ENCODE measurements around the gene GPRIN2.
"Not testable (repeated sequence)": the region's sequence is repeated elsewhere in the genome, so short reads cannot be mapped to it uniquely, and the experiment has no call there.

The GPRIN2 gene

GRCh38 chr10:46522295-46523118 is 34.0 kb downstream of the GPRIN2 start:
- 92% methylated on average over 10 of the region's 10 CpGs for WGBS
- Histone ChIP-seq H3K9ac (ENCODE audit: low read depth, low read length) (no peak overlapping the region), H3K27ac (ENCODE audit: low read depth, low read length) (no peak overlapping the region), H3K4me3 (ENCODE audit: low read length) (no peak overlapping the region), H3K4me1 (ENCODE audit: insufficient read depth, low read length) (0 out of 2 replicates have a peak, but pooled peaks cover 8% of the 10 kb centered on the region), H3K27me3 (ENCODE audit: insufficient read depth, low read length) (no peaks in the 10 kb centered on the region), H3K36me3 (ENCODE audit: insufficient read depth, low read length) (no peaks in the 10 kb centered on the region), H3K9me3 (ENCODE audit: insufficient read depth, low read depth, low read length) (no peaks in the 10 kb centered on the region)

DNA sequence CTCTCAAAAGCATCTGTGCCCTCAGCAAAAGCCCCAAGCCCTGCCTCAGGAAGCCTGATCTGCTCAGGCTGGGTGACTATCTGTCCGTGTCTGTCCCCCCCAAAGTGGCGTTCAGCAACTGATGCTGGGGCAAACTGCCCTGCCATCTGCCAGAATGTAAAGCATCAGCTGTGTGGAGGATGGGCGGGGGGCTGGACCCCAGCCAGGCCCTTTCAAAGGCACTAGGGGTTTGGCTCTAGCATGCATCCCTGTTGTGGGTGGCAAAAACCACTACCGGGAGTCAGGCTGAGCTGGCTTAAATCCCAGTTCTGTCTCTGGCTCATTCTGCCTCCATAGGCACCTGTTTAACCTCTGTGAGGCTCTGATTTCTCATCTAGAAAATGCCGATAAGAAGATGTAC is 35.5 kb downstream of the GPRIN2 start:
- Histone ChIP-seq H3K9ac (ENCODE audit: low read depth, low read length) (no peak overlapping the region), H3K36me3 (ENCODE audit: insufficient read depth, low read length) (no peaks in the 10 kb centered on the region), H3K4me1 (ENCODE audit: insufficient read depth, low read length) (0 out of 2 replicates have a peak, but pooled peaks cover 8% of the 10 kb centered on the region), H3K9me3 (ENCODE audit: insufficient read depth, low read depth, low read length) (no peaks in the 10 kb centered on the region), H3K27ac (ENCODE audit: low read depth, low read length) (no peak overlapping the region), H3K4me3 (ENCODE audit: low read length) (no peak overlapping the region), H3K27me3 (ENCODE audit: insufficient read depth, low read length) (no peaks in the 10 kb centered on the region)
- 91% methylated on average over 5 of the region's 5 CpGs for WGBS

- Histone ChIP-seq H3K9me3 (ENCODE audit: insufficient read depth, low read depth, low read length) (no peaks in the 10 kb centered on the region), H3K27ac (ENCODE audit: low read depth, low read length) (no peak overlapping the region), H3K4me1 (ENCODE audit: insufficient read depth, low read length) (0 out of 2 replicates have a peak, but pooled peaks cover 8% of the 10 kb centered on the region), H3K9ac (ENCODE audit: low read depth, low read length) (no peak overlapping the region), H3K4me3 (ENCODE audit: low read length) (no peak overlapping the region), H3K36me3 (ENCODE audit: insufficient read depth, low read length) (no peaks in the 10 kb centered on the region), H3K27me3 (ENCODE audit: insufficient read depth, low read length) (no peaks in the 10 kb centered on the region)
- 91% methylated on average over 5 of the region's 5 CpGs for WGBS
These were observed 36.1 kb downstream of the GPRIN2 start for GRCh38 chr10:46520381-46520780.

- 94% methylated on average over 6 of the region's 6 CpGs for WGBS
These were observed 38.3 kb downstream of the GPRIN2 start for GRCh38 chr10:46518028-46518725.

GRCh38 chr10:46517541-46517940 is 38.9 kb downstream of the GPRIN2 start:
- 94% methylated on average over 5 of the region's 5 CpGs for WGBS
- Histone ChIP-seq H3K27ac (ENCODE audit: low read depth, low read length) (no peak overlapping the region), H3K4me1 (ENCODE audit: insufficient read depth, low read length) (no peaks in the 10 kb centered on the region), H3K9me3 (ENCODE audit: insufficient read depth, low read depth, low read length) (no peaks in the 10 kb centered on the region), H3K27me3 (ENCODE audit: insufficient read depth, low read length) (no peaks in the 10 kb centered on the region), H3K4me3 (ENCODE audit: low read length) (no peak overlapping the region), H3K9ac (ENCODE audit: low read depth, low read length) (no peak overlapping the region), H3K36me3 (ENCODE audit: insufficient read depth, low read length) (no peaks in the 10 kb centered on the region)

More at GRCh38 chr10:46518028-46518725, 38.3 kb downstream of the GPRIN2 start:
- Histone ChIP-seq H3K36me3 (ENCODE audit: insufficient read depth, low read length) (no peaks in the 10 kb centered on the region), H3K27me3 (ENCODE audit: insufficient read depth, low read length) (no peaks in the 10 kb centered on the region), H3K4me3 (ENCODE audit: low read length) (no peak overlapping the region), H3K9ac (ENCODE audit: low read depth, low read length) (no peak overlapping the region), H3K9me3 (ENCODE audit: insufficient read depth, low read depth, low read length) (no peaks in the 10 kb centered on the region), H3K27ac (ENCODE audit: low read depth, low read length) (no peak overlapping the region), H3K4me1 (ENCODE audit: insufficient read depth, low read length) (0 out of 2 replicates have a peak, but pooled peaks cover 4% of the 10 kb centered on the region)

DNA sequence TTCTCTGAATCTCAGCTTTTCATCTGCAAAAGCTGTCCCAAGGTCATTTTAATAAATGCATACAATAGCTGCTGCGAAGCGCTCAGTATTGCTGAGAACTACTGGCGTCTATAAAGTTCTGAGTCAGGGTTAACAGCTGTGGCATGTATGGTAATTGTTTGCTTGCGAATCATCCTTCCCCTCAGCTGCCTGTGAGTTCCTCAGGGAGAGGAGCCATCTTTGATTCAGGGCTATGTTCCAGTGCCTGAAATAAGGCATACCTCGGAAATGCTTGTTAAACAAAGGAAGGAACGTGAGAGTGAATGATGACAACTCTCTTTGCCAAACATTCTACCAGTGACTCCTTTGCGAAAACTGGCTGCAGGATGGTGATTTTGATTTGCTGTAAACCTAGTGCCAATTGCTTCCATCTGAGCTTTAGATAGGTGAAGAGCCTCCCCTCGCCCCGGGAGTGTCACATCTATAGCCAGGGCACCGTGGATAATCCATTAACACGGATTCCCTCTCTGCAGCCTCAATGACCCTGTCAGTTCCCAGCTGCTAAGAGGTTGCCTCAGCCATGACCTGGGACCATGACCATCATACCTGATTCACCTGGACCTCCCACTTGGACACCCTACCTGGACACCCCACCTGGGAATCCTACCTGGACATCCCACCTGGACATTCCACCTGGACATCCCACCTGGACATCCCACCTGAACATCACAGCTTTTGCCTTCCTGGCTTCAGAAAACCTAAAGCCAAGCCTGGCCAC is 39.6 kb downstream of the GPRIN2 start:
- H3K9me3 ChIP-seq (ENCODE audit: insufficient read depth, low read depth, low read length): no peaks in the 10 kb centered on the region
- no peaks in the 10 kb centered on the region for H3K4me1 ChIP-seq (ENCODE audit: insufficient read depth, low read length)
- H3K4me3 ChIP-seq (ENCODE audit: low read length): no peak overlapping the region
- no peaks in the 10 kb centered on the region for H3K36me3 ChIP-seq (ENCODE audit: insufficient read depth, low read length)
- 89% methylated on average over 11 of the region's 11 CpGs for WGBS
- no peak overlapping the region for H3K27ac ChIP-seq (ENCODE audit: low read depth, low read length)
- H3K27me3 ChIP-seq (ENCODE audit: insufficient read depth, low read length): no peaks in the 10 kb centered on the region
- H3K9ac ChIP-seq (ENCODE audit: low read depth, low read length): no peak overlapping the region

GRCh38 chr10:46515793-46516192 is 40.7 kb downstream of the GPRIN2 start:
- Histone ChIP-seq H3K36me3 (ENCODE audit: insufficient read depth, low read length) (no peaks in the 10 kb centered on the region), H3K27ac (ENCODE audit: low read depth, low read length) (no peak overlapping the region)
- WGBS: 94% methylated on average over 3 of the region's 3 CpGs

GRCh38 chr10:46515366-46515765 is 41.1 kb downstream of the GPRIN2 start:
- Histone ChIP-seq H3K9ac (ENCODE audit: low read depth, low read length) (no peak overlapping the region), H3K27me3 (ENCODE audit: insufficient read depth, low read length) (no peaks in the 10 kb centered on the region), H3K9me3 (ENCODE audit: insufficient read depth, low read depth, low read length) (no peaks in the 10 kb centered on the region), H3K4me1 (ENCODE audit: insufficient read depth, low read length) (no peaks in the 10 kb centered on the region), H3K36me3 (ENCODE audit: insufficient read depth, low read length) (no peaks in the 10 kb centered on the region), H3K4me3 (ENCODE audit: low read length) (no peak overlapping the region), H3K27ac (ENCODE audit: low read depth, low read length) (no peak overlapping the region)

More at GRCh38 chr10:46515793-46516192, 40.7 kb downstream of the GPRIN2 start:
- H3K4me1 ChIP-seq (ENCODE audit: insufficient read depth, low read length): no peaks in the 10 kb centered on the region
- no peaks in the 10 kb centered on the region for H3K9me3 ChIP-seq (ENCODE audit: insufficient read depth, low read depth, low read length)
- no peaks in the 10 kb centered on the region for H3K27me3 ChIP-seq (ENCODE audit: insufficient read depth, low read length)
- H3K9ac ChIP-seq (ENCODE audit: low read depth, low read length): no peak overlapping the region
- no peak overlapping the region for H3K4me3 ChIP-seq (ENCODE audit: low read length)

DNA sequence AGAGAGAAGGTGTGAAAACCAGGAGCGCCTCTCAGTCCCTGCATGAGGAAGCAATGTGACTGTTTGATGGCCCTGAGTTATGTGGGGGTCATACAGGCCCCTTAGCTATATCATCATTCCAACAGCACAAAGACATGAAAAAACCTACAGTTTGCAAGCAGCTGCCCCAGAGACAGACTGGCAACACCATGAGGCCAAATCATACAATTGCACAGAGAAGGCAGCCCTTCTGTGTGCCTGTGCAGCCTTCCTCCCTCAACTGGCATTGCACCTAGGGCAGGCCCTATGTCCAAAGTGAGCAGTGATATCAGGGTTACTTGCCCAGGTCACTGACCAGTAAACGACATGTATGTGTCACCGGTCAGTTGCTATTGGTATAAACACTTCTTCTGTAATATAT is 41.6 kb downstream of the GPRIN2 start:
- Histone ChIP-seq H3K27ac (ENCODE audit: low read depth, low read length) (no peak overlapping the region), H3K9ac (ENCODE audit: low read depth, low read length) (no peak overlapping the region), H3K27me3 (ENCODE audit: insufficient read depth, low read length) (no peaks in the 10 kb centered on the region), H3K9me3 (ENCODE audit: insufficient read depth, low read depth, low read length) (no peaks in the 10 kb centered on the region), H3K4me3 (ENCODE audit: low read length) (no peak overlapping the region), H3K4me1 (ENCODE audit: insufficient read depth, low read length) (no peaks in the 10 kb centered on the region), H3K36me3 (ENCODE audit: insufficient read depth, low read length) (no peaks in the 10 kb centered on the region)
- 74% methylated on average over 3 of the region's 3 CpGs for WGBS

- Histone ChIP-seq H3K9ac (ENCODE audit: low read depth, low read length) (no peak overlapping the region), H3K27me3 (ENCODE audit: insufficient read depth, low read length) (no peaks in the 10 kb centered on the region), H3K4me1 (ENCODE audit: insufficient read depth, low read length) (no peaks in the 10 kb centered on the region), H3K27ac (ENCODE audit: low read depth, low read length) (no peak overlapping the region), H3K4me3 (ENCODE audit: low read length) (no peak overlapping the region), H3K9me3 (ENCODE audit: insufficient read depth, low read depth, low read length) (no peaks in the 10 kb centered on the region), H3K36me3 (ENCODE audit: insufficient read depth, low read length) (no peaks in the 10 kb centered on the region)
- 77% methylated on average over 6 of the region's 6 CpGs for WGBS
These were observed 42.0 kb downstream of the GPRIN2 start for GRCh38 chr10:46514431-46514861.

DNA sequence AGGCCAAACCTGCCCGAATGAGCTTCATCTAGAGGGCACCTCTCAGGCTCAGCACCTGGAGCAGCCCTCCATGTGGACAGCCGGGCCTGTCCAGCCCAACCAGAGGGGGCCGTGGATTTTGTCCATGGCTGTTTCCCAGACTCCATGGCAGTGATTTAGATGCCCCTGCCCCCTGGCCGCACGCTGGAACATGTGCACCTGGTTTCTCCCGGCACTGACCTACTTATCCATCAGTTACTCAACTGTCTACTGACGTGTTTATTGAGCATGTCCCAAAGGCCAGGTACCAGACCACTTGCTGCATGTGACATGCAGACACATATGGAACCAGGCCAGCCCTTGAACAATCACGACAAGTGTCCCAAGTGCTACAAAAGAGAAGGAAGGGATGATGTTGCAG is 43.1 kb downstream of the GPRIN2 start:
- H3K36me3 ChIP-seq (ENCODE audit: insufficient read depth, low read length); H3K9ac ChIP-seq (ENCODE audit: low read depth, low read length); H3K27ac ChIP-seq (ENCODE audit: low read depth, low read length); H3K9me3 ChIP-seq (ENCODE audit: insufficient read depth, low read depth, low read length); H3K4me3 ChIP-seq (ENCODE audit: low read length); H3K4me1 ChIP-seq (ENCODE audit: insufficient read depth, low read length); H3K27me3 ChIP-seq (ENCODE audit: insufficient read depth, low read length): not testable (repeated sequence)
- WGBS: no CpG with 5 or more reads among the region's 8 CpGs
